SH-SY5Y (cell line): ENCODE measurements around the gene DENND4C.

ENCODE experiments used
- GATA2 ChIP-seq: IDR thresholded peaks from 2 replicates; pipeline ENCODE4 v1.6.1; 2011; ENCODE audit warnings: mild to moderate bottlenecking, low read depth, low read length
- GATA3 ChIP-seq: IDR thresholded peaks from 2 replicates; pipeline ENCODE4 v1.6.1; 2011; ENCODE audit warnings: low read depth, mild to moderate bottlenecking, low read length, moderate library complexity

DNA sequence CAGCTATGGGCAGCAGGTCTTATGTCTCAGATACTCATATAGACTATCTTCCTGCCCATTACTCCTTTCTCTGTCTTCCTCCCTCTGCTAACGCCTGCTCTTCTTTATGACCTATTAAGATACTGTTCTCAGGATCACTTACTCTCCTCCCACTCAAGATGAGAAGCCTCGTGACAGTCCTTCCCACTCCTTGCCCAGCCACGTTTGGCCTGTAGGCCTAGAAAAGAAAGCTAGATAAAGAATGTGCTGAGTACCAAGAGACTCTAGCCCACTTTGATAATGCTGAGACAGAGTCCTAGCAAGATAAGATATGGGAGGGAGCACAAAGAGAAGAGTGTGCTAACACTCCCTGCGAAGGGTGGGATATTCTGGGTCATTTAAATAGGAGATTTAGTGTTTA lies 6.8 kb upstream of the DENND4C start:
- TF ChIP-seq GATA3 (no peak), GATA2 (no peak)
